HCT116 (cell line): ENCODE results near the gene KATNAL1. TPM values are rescaled to one million over a fixed set of nuclear protein-coding genes. Genes with fewer than 3 reads are reported as not detected.

Experiments
- ATAC-seq: fragments of 200-7000 bp; cut with Tn5 transposase; 2 replicates; pipeline ENCODE4 v1.9.1; 2020; ENCODE audit warnings: mild to moderate bottlenecking, moderate library complexity
- BruUV-seq: library from RNA; stranded (reverse); fragments of 400-500 nt; replicated peaks from 2 replicates; lab custom pipeline; 2021; lab: Mats Ljungman, UMichigan
- CTCF ChIA-PET: fragments of 300-600 bp; sonication (Branson Sonifier 250); formaldehyde crosslinking; loops from one replicate; lab custom pipeline; 2021; ENCODE audit warnings: antibody characterized with exemption; lab: Charles Lee
- POLR2A ChIA-PET: fragments of 300-600, 350-600 bp; sonication (Branson Sonifier 250); formaldehyde crosslinking; loops from one replicate; lab custom pipeline; 2021; ENCODE audit warnings: antibody characterized with exemption; lab: Charles Lee
- RAD21 ChIA-PET, 2 experiments: fragments of 300-600 bp; sonication (Branson Sonifier 250); formaldehyde crosslinking; loops; one replicate each; lab custom pipeline; 2023; ENCODE audit warnings: low total read pairs in 2 of 2; ENCODE audit not compliant: uncharacterized antibody in 2 of 2, unreplicated experiment in 2 of 2, low non-redundant PET in 1 of 2; lab: Charles Lee
- DNase-seq: peaks from one replicate; pipeline ENCODE4 v3.0.0-alpha.2; 2010; ENCODE audit warnings: low read depth, low spot score
- H2AFZ ChIP-seq: fragments of 200-600 bp; shearing (Covaris generic), sonication (generic); 2 replicates; pipeline ENCODE4 v1.6.1; 2017; ENCODE audit warnings: low read depth, mixed run types, mixed read lengths, antibody characterized with exemption, low read length; ENCODE audit not compliant: poor library complexity, severe bottlenecking
- H3K27ac ChIP-seq: 2 replicates; pipeline ENCODE4 v1.5.1; 2012; ENCODE audit warnings: low read depth, low read length
- H3K27me3 ChIP-seq: fragments of 200-600 bp; sonication (generic); 2 replicates; pipeline ENCODE4 v1.6.1; 2016; ENCODE audit warnings: mixed run types, low read length, mixed read lengths; ENCODE audit not compliant: insufficient read depth
- H3K36me3 ChIP-seq, 2 experiments: fragments of 200-500 bp in 1 of 2; fragments of 200-600 bp in 1 of 2; sonication (Bioruptor generic) in 1 of 2; sonication (generic) in 1 of 2; 2 replicates each; pipeline versions ENCODE4 v1.5.1 to v1.6.1; 2014 to 2016; ENCODE audit warnings: low read length in 2 of 2, inconsistent platforms in 1 of 2, mixed read lengths in 1 of 2, mixed run types in 1 of 2; ENCODE audit not compliant: insufficient read depth in 2 of 2, control insufficient read depth in 1 of 2
- H3K4me1 ChIP-seq, 2 experiments: fragments of 200-600 bp in 1 of 2; sonication (generic) in 1 of 2; 2 replicates each; pipeline versions ENCODE4 v1.5.1 to v1.6.1; 2012 to 2017; ENCODE audit warnings: low read length in 2 of 2, inconsistent platforms in 1 of 2, mild to moderate bottlenecking in 1 of 2, mixed read lengths in 1 of 2, mixed run types in 1 of 2, moderate library complexity in 1 of 2; ENCODE audit not compliant: insufficient read depth in 2 of 2, control insufficient read depth in 1 of 2
- H3K4me2 ChIP-seq: fragments of 200-600 bp; sonication (generic); 2 replicates; pipeline ENCODE4 v1.6.1; 2017; ENCODE audit warnings: mixed run types, low read length, mixed read lengths
- H3K4me3 ChIP-seq, 2 experiments: fragments of 200-600 bp in 1 of 2; sonication (generic) in 1 of 2; replicated peaks in 1 of 2; 2 replicates each; pipeline ENCODE4 v1.5.1; 2011 to 2016; ENCODE audit warnings: low read length in 2 of 2, control low read depth in 1 of 2, low read depth in 1 of 2, mild to moderate bottlenecking in 1 of 2, mixed read lengths in 1 of 2, mixed run types in 1 of 2
- H3K79me2 ChIP-seq: fragments of 200-600 bp; sonication (generic); 2 replicates; pipeline ENCODE4 v1.6.1; 2017; ENCODE audit warnings: mild to moderate bottlenecking, mixed run types, low read length, moderate library complexity, mixed read lengths; ENCODE audit not compliant: insufficient read depth
- H3K9ac ChIP-seq: fragments of 200-600 bp; sonication (generic); 2 replicates; pipeline ENCODE4 v1.6.1; 2016; ENCODE audit warnings: low read length, mixed read lengths
- H3K9me2 ChIP-seq: fragments of 200-600 bp; sonication (generic), shearing (Covaris generic); 2 replicates; pipeline ENCODE4 v1.6.1; 2017; ENCODE audit warnings: mixed run types, mild to moderate bottlenecking, moderate library complexity; ENCODE audit not compliant: insufficient read depth
- H3K9me3 ChIP-seq, 2 experiments: fragments of 200-500 bp in 1 of 2; fragments of 200-600 bp in 1 of 2; sonication (Bioruptor generic) in 1 of 2; sonication (generic) in 1 of 2; 2 replicates each; pipeline ENCODE4 v1.6.1; 2014 to 2017; ENCODE audit warnings: low read length in 2 of 2, mixed read lengths in 2 of 2, inconsistent platforms in 1 of 2, low read depth in 1 of 2, mild to moderate bottlenecking in 1 of 2, mixed run types in 1 of 2, moderate library complexity in 1 of 2; ENCODE audit not compliant: control insufficient read depth in 1 of 2, insufficient read depth in 1 of 2
- H4K20me1 ChIP-seq: fragments of 200-600 bp; sonication (generic), shearing (Covaris generic); 2 replicates; pipeline ENCODE4 v1.6.1; 2017; ENCODE audit warnings: mixed run types, mild to moderate bottlenecking, moderate library complexity; ENCODE audit not compliant: insufficient read depth
- ATF3 ChIP-seq: IDR thresholded peaks from 2 replicates; pipeline ENCODE4 v1.6.1; 2012
- CTCF ChIP-seq, 3 experiments: fragments of 200-600 bp in 1 of 3; sonication (generic) in 1 of 3; IDR thresholded peaks in 2 of 3; conservative IDR thresholded peaks in 1 of 3; 2 replicates each; pipeline ENCODE4 v1.5.1; 2012 to 2017; ENCODE audit warnings: low read depth in 2 of 3, low read length in 2 of 3, antibody characterized with exemption in 1 of 3, borderline replicate concordance in 1 of 3, control low read depth in 1 of 3, mild to moderate bottlenecking in 1 of 3, mixed read lengths in 1 of 3, mixed run types in 1 of 3, moderate library complexity in 1 of 3; ENCODE audit not compliant: insufficient read depth in 1 of 3
- EGR1 ChIP-seq: IDR thresholded peaks from 2 replicates; pipeline ENCODE4 v1.6.1; 2012; ENCODE audit warnings: low read depth
- ELF1 ChIP-seq: IDR thresholded peaks from 2 replicates; pipeline ENCODE4 v1.6.1; 2012; ENCODE audit warnings: low read depth, borderline replicate concordance
- EZH2phosphoT487 ChIP-seq: fragments of 200-600 bp; IDR thresholded peaks from 2 replicates; pipeline ENCODE4 v1.6.1; 2018; ENCODE audit warnings: antibody characterized with exemption, borderline replicate concordance
- JUND ChIP-seq: IDR thresholded peaks from 2 replicates; pipeline ENCODE4 v1.6.1; 2012
- MAX ChIP-seq: IDR thresholded peaks from 2 replicates; pipeline ENCODE4 v1.6.1; 2012
- RAD21 ChIP-seq: IDR thresholded peaks from 2 replicates; pipeline ENCODE4 v1.6.1; 2012; ENCODE audit warnings: low read depth, mild to moderate bottlenecking
- SRF ChIP-seq: IDR thresholded peaks from 2 replicates; pipeline ENCODE4 v1.6.1; 2012; ENCODE audit warnings: low read depth
- TCF7L2 ChIP-seq: IDR thresholded peaks from 2 replicates; pipeline ENCODE4 v1.7.0; 2011; ENCODE audit warnings: borderline replicate concordance, inconsistent platforms; ENCODE audit not compliant: insufficient read depth, insufficient read length; ENCODE audit errors: extremely low read depth
- ZFX ChIP-seq: fragments of 450-650 bp; IDR thresholded peaks from 2 replicates; pipeline ENCODE4 v1.6.1; 2017
- intact Hi-C: fragments of 100-400 bp; cut with micrococcal nuclease; formaldehyde crosslinking; loops from 2 replicates; pipeline ENCODE4 v1.10.0; 2022
- total RNA-seq: library from RNA; stranded (reverse); gene quantifications from one replicate; pipeline ENCODE4 v1.2.1, GENCODE V29; 2021; ENCODE audit not compliant: unreplicated experiment

Gene KATNAL1
- total RNA-seq, 1 experiment from 2014 or later = 17.3 TPM

GRCh38 chr13:30191491-30192100 lies 115.8 kb downstream of the KATNAL1 start:
- H3K9me3 ChIP-seq = no peaks in the 10 kb centered on the region
- H3K4me2 ChIP-seq = no peak overlapping the region
- POLR2A ChIA-PET = no interaction called here
- TF ChIP-seq ZFX (no peak), EZH2phosphoT487 (no peak), ELF1 (no peak), TCF7L2 (no peak), MAX (no peak), ATF3 (no peak), EGR1 (no peak), CTCF (IDR thresholded peaks at IDR 0.05 in 2 of 3, conservative IDR thresholded peaks at IDR 0.05 in 1 of 3; ENCODE audit: borderline replicate concordance in 1 of 3, insufficient read depth in 1 of 3, low read depth in 2 of 3, low read length in 2 of 3) (no peak), RAD21 (no peak), SRF (no peak), JUND (no peak)
- CTCF ChIA-PET = no interaction called here
- H3K27ac ChIP-seq = no peak overlapping the region
- no peak overlapping the region for H2AFZ ChIP-seq
- H3K4me3 ChIP-seq = no peak overlapping the region
- intact Hi-C loops = no loop called here
- RAD21 ChIA-PET = no interaction called here
- DNase-seq (no peak), ATAC-seq (no peak)
- H4K20me1 ChIP-seq = no peaks in the 10 kb centered on the region
- no peaks in the 10 kb centered on the region for H3K79me2 ChIP-seq
- peaks cover 0 to 15% of the 10 kb centered on the region in 2 experiments; a peak in 3 of 4 replicates for H3K4me1 ChIP-seq
- no peaks in the 10 kb centered on the region for H3K27me3 ChIP-seq
- H3K9me2 ChIP-seq = no peaks in the 10 kb centered on the region
- BruUV-seq = no TSS peak
- no peaks in the 10 kb centered on the region for H3K36me3 ChIP-seq
- no peak overlapping the region for H3K9ac ChIP-seq
